Adrenal gland (tissue), 12 donors: ENCODE results near the gene ZNF284. TPM values are rescaled to one million over a fixed set of nuclear protein-coding genes. Genes with fewer than 3 reads are reported as not detected.
A peak's percentile ranks its signal among the peaks of the same experiment; 100 is the strongest.

Experiments used
- DNase-seq, 7 donors: peaks; one replicate each; pipeline ENCODE4 v3.0.0-alpha.2; 2019 to 2020
- H3K27ac ChIP-seq, 5 donors: fragments of 200-600 bp; sonication (generic) in 4 of 5; 1 replicate in 3 of 5; 2 replicates in 2 of 5; pipeline versions ENCODE4 v1.5.1 to v1.8.0; 2016 to 2020; ENCODE audit warnings: mild to moderate bottlenecking in 1 of 5
- H3K27me3 ChIP-seq: fragments of 200-600 bp; 2 replicates; pipeline ENCODE4 v1.8.0; 2021
- H3K36me3 ChIP-seq, 2 donors: fragments of 200-600 bp; replicated peaks in 1 of 2; 1 replicate in 1 of 2; 2 replicates in 1 of 2; pipeline versions ENCODE4 v1.5.1 to v1.8.0; 2018 to 2022
- H3K4me1 ChIP-seq, 2 donors: fragments of 200-600 bp; replicated peaks in 1 of 2; 1 replicate in 1 of 2; 2 replicates in 1 of 2; pipeline versions ENCODE4 v1.5.1 to v1.8.0; 2018 to 2021
- H3K4me3 ChIP-seq, 4 donors: fragments of 200-600 bp; sonication (generic) in 3 of 4; one replicate each; pipeline ENCODE4 v1.5.1; 2016 to 2018
- H3K9me3 ChIP-seq, 3 donors: fragments of 200-600 bp; sonication (generic) in 1 of 3; replicated peaks in 1 of 3; 1 replicate in 2 of 3; 2 replicates in 1 of 3; pipeline versions ENCODE4 v1.5.1 to v1.8.0; 2016 to 2021
- POLR2A ChIP-seq, 2 donors: fragments of 450-650 bp; IDR thresholded peaks; one replicate each; pipeline ENCODE4 v1.6.1; 2017; ENCODE audit warnings: antibody characterized with exemption in 2 of 2, mild to moderate bottlenecking in 2 of 2, moderate library complexity in 1 of 2
- WGBS, 4 donors: extraction: QIAGEN DNeasy Blood & Tissue Kit in 2 of 4; methylation state at CpG; one replicate each; pipeline versions ENCODE4 v1.1.5 to v1.1.7; 2013 to 2017; 5-methylcytosine and 5-hydroxymethylcytosine counted together
- intact Hi-C, 2 donors: fragments of 100-400 bp; cut with DNase I; formaldehyde crosslinking; loops; one replicate each; pipeline versions ENCODE4 v1.14.1 to v1.15.0; 2022 to 2023
- polyA plus RNA-seq, 3 donors: library from polyadenylated mRNA; stranded (reverse); fragments of 200-250 nt in 2 of 3; fragments of 350-450 nt in 1 of 3; fragmentation: Illumina TruSeq in 1 of 3; extraction: RNeasy Lipid Tissue Mini Kit (QIAGEN cat#74804) in 1 of 3; gene quantifications; one replicate each; pipeline ENCODE4 v1.2.3, GENCODE V29; 2013 to 2014
- total RNA-seq, 9 donors: library from RNA; depleted of rRNA in 4 of 9; stranded (reverse); fragments of >200 nt in 4 of 9; fragments of 120-200 nt in 1 of 9; fragmentation: NEBNext Ultra II Directional in 1 of 9; extraction: Animal tissue kit (Norgen Biotek cat#: 25700) in 1 of 9; gene quantifications; one replicate each; pipeline versions ENCODE4 v1.1.0 to v1.2.4, GENCODE V29; 2013 to 2023
- TF ChIP-seq, protein P1 (sequence below), 6 experiments: fragments of 450-650 bp in 4 of 6; fragments of 200-600 bp in 2 of 6; sonication (generic) in 1 of 6; IDR thresholded peaks; 1 replicate in 5 of 6; 2 replicates in 1 of 6; pipeline versions ENCODE4 v1.5.1 to v1.8.0; 2016 to 2021; ENCODE audit warnings: antibody characterized with exemption in 6 of 6, mild to moderate bottlenecking in 2 of 6, moderate library complexity in 1 of 6
- donor health status: healthy with polysubstance abuse.
- donor health status: Bipolar disorder and iron deficiency.
- donor health status: DM: yes; HTN: yes; CAD: no.
- donor health status: DM: no; HTN: no; CAD: no.
- donor health status: DM: no; HTN: no; CAD: no.
- donor health status: DM: yes; HTN: yes; CAD: no.

Gene ZNF284
- total and polyA plus RNA-seq, 12 donors, result 1.1 to 4.3 (median 2.7) TPM

- intact Hi-C loops, result no loop called here
- H3K4me1 ChIP-seq, result peaks cover 0 to 16% of the 10 kb centered on the region in 2 donors
- peaks cover 0 to 4% of the 10 kb centered on the region in 2 donors for H3K36me3 ChIP-seq
- no peak overlapping the region for H3K4me3 ChIP-seq
- no peak for TF ChIP-seq POLR2A (IDR thresholded peaks at IDR 0.05)
- TF ChIP-seq, protein P1, sequence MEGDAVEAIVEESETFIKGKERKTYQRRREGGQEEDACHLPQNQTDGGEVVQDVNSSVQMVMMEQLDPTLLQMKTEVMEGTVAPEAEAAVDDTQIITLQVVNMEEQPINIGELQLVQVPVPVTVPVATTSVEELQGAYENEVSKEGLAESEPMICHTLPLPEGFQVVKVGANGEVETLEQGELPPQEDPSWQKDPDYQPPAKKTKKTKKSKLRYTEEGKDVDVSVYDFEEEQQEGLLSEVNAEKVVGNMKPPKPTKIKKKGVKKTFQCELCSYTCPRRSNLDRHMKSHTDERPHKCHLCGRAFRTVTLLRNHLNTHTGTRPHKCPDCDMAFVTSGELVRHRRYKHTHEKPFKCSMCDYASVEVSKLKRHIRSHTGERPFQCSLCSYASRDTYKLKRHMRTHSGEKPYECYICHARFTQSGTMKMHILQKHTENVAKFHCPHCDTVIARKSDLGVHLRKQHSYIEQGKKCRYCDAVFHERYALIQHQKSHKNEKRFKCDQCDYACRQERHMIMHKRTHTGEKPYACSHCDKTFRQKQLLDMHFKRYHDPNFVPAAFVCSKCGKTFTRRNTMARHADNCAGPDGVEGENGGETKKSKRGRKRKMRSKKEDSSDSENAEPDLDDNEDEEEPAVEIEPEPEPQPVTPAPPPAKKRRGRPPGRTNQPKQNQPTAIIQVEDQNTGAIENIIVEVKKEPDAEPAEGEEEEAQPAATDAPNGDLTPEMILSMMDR (IDR thresholded peaks at IDR 0.05), result no peak
- no peaks in the 10 kb centered on the region for H3K27me3 ChIP-seq
- no peak overlapping the region for H3K27ac ChIP-seq
- 55 to 69% (median 64%) methylated on average over 3 to 4 of the region's 4 CpGs for WGBS, 4 donors
- H3K9me3 ChIP-seq, result no peaks in the 10 kb centered on the region
- DNase-seq, result no peak
These were observed 20.1 kb downstream of the ZNF284 start for GRCh38 chr19:44092108-44092507.

GRCh38 chr19:44093931-44094765 lies 22.2 kb downstream of the ZNF284 start, which contains the start of gene ZNF224:
ZNF224 (plus strand) TSS chr19:44094361; CDS start chr19:44097874, 3,513 bp downstream.
- Histone ChIP-seq H3K9me3 (no peaks in the 10 kb centered on the region), H3K4me1 (peaks cover 0 to 16% of the 10 kb centered on the region in 2 donors), H3K4me3 (peak within 1 kb of the TSS; percentile 20 to 93 (median 80)), H3K36me3 (peaks cover 0 to 17% of the 10 kb centered on the region in 2 donors), H3K27ac (peak within 1 kb of the TSS in 4 of 5 donors; percentile 73 to 90 (median 82)), H3K27me3 (no peaks in the 10 kb centered on the region)
- peak; percentile 91 to 96 (median 94) for DNase-seq
- intact Hi-C loops, result no loop called here
- WGBS, 4 donors, result 0 to 1% (median 0%) methylated on average over 25 to 50 of the region's 50 CpGs
- TF ChIP-seq, protein P1 (IDR thresholded peaks at IDR 0.05), result no peak
- peak in 1 of 2 donors; percentile 63 for TF ChIP-seq POLR2A (IDR thresholded peaks at IDR 0.05)

GRCh38 chr19:44107751-44108150 lies 35.8 kb downstream of the ZNF284 start:
- TF ChIP-seq, protein P1 (IDR thresholded peaks at IDR 0.05), result no peak
- TF ChIP-seq POLR2A (IDR thresholded peaks at IDR 0.05), result no peak
- H3K4me1 ChIP-seq, result peaks cover 8 to 10% of the 10 kb centered on the region in 2 donors
- WGBS, 4 donors, result 94 to 98% (median 98%) methylated on average over 3 of the region's 3 CpGs
- H3K27ac ChIP-seq, result no peak overlapping the region
- no peaks in the 10 kb centered on the region for H3K27me3 ChIP-seq
- peaks cover 0 to 42% (median 0%) of the 10 kb centered on the region in 3 donors for H3K9me3 ChIP-seq
- H3K36me3 ChIP-seq, result peaks cover 0 to 6% of the 10 kb centered on the region in 2 donors
- intact Hi-C loops, result no loop called here
- DNase-seq, result no peak
- H3K4me3 ChIP-seq, result no peak overlapping the region

DNA sequence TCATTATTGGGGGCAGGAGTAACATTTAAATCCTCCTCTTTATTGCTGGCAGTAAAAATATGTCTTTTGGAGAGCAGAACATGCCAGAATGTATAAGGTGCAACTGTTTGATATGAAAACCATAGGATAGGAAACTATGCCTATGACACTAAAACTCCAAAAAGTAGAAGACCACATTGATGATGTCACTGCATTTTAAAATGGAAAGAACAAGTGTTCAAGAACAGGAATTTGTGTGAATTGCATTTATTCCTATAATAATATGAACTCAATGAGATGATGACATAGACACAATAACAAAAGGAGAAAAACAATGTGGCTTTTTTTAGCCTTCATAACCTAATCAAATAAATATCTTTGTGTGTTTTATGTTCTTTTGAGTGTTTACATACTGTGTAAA lies 37.5 kb downstream of the ZNF284 start:
- peaks cover 0 to 6% of the 10 kb centered on the region in 2 donors for H3K36me3 ChIP-seq
- no peak overlapping the region for H3K27ac ChIP-seq
- H3K4me3 ChIP-seq, result no peak overlapping the region
- no peak for DNase-seq
- H3K9me3 ChIP-seq, result peaks cover 0 to 42% (median 0%) of the 10 kb centered on the region in 3 donors
- intact Hi-C loops, result no loop called here
- H3K4me1 ChIP-seq, result peaks cover 8 to 16% of the 10 kb centered on the region in 2 donors
- no peaks in the 10 kb centered on the region for H3K27me3 ChIP-seq
- no peak for TF ChIP-seq POLR2A (IDR thresholded peaks at IDR 0.05)
- TF ChIP-seq, protein P1 (IDR thresholded peaks at IDR 0.05), result no peak
